ENCODE data around the gene COL6A3. TPM values are rescaled to one million over a fixed set of nuclear protein-coding genes. Genes with fewer than 3 reads are reported as not detected.

The COL6A3 gene
- total RNA-seq, 1 experiment from 2014 or later: 0.81 TPM

- Histone ChIP-seq H3K27me3 (ENCODE audit: insufficient read depth, low read length) (no peaks in the 10 kb centered on the region), H3K4me1 (ENCODE audit: insufficient read depth, low read length) (no peaks in the 10 kb centered on the region), H2AFZ (ENCODE audit: low read length) (no peak overlapping the region), H2AK5ac (ENCODE audit: insufficient read length, low read length) (no peak overlapping the region), H2BK12ac (ENCODE audit: insufficient read length, low read depth, low read length) (no peak overlapping the region), H4K8ac (replicated peaks; ENCODE audit: insufficient read length, low read depth, low read length) (no peak overlapping the region), H3K4ac (ENCODE audit: low read depth, low read length) (no peak overlapping the region), H2BK120ac (ENCODE audit: low read depth, low read length, poor library complexity, severe bottlenecking) (no peak overlapping the region), H3K4me2 (ENCODE audit: insufficient read depth, insufficient read length, low read length) (no peak overlapping the region), H2BK20ac (ENCODE audit: low read depth, low read length, poor library complexity, severe bottlenecking) (no peak overlapping the region), H3K79me1 (ENCODE audit: insufficient read depth, low read depth, low read length, poor library complexity, severe bottlenecking) (no peaks in the 10 kb centered on the region), H3K9ac (ENCODE audit: extremely low read depth, insufficient read length, low read length) (no peak overlapping the region), H3K9me3 (ENCODE audit: control insufficient read depth, low read depth, low read length) (no peaks in the 10 kb centered on the region), H2BK5ac (ENCODE audit: insufficient read length, low read length) (no peak overlapping the region), H2BK15ac (ENCODE audit: low read depth, low read length) (no peak overlapping the region), H3K79me2 (ENCODE audit: insufficient read depth, low read length) (no peaks in the 10 kb centered on the region), H3K56ac (ENCODE audit: insufficient read length, low read depth, low read length) (no peak overlapping the region), H3K23ac (ENCODE audit: insufficient read length, low read depth, low read length) (no peak overlapping the region), H3K27ac (ENCODE audit: insufficient read length, low read depth, low read length) (no peak overlapping the region), H3K18ac (ENCODE audit: insufficient read length, low read depth, low read length) (no peak overlapping the region), H4K20me1 (ENCODE audit: control insufficient read depth, insufficient read depth, insufficient read length) (no peaks in the 10 kb centered on the region), H3K23me2 (ENCODE audit: insufficient read length, low read depth, low read length, poor library complexity, severe bottlenecking) (no peaks in the 10 kb centered on the region), H4K5ac (ENCODE audit: insufficient read length, low read depth, low read length) (no peak overlapping the region), H3T11ph (ENCODE audit: low read length) (no peak overlapping the region), H3K14ac (ENCODE audit: insufficient read depth, low read length) (no peak overlapping the region), H4K91ac (ENCODE audit: insufficient read length, low read depth, low read length) (no peak overlapping the region)
- no peak for TF ChIP-seq CTCF (conservative IDR thresholded peaks at IDR 0.05)
- Mint-ChIP-seq H3K27ac (no peak overlapping the region), H3K4me3 (no peak overlapping the region), H3K36me3 (ENCODE audit: insufficient read depth in 1 of 3, low read depth in 3 of 3) (no peaks in the 10 kb centered on the region), H3K4me1 (peaks cover 0 to 3% of the 10 kb centered on the region in 2 experiments; a peak in 1 of 4 replicates), H3K9me3 (no peaks in the 10 kb centered on the region), H3K27me3 (ENCODE audit: low read depth) (peaks cover 16% of the 10 kb centered on the region)
- no peak for DNase-seq
- WGBS (ENCODE audit: extremely low coverage, insufficient read length, low lambda C conversion rate): no CpG with 5 or more reads among the region's 1 CpG
Observed at GRCh38 chr2:237400199-237400598, 13.8 kb downstream of the COL6A3 start.

Data from H9 (cell line).